GM12873 (cell line): Measurements from ENCODE around the gene TTC31.

ENCODE experiments used
- CTCF ChIP-seq: IDR thresholded peaks from 2 replicates; pipeline ENCODE4 v1.5.1; 2012; ENCODE audit warnings: low read depth, mild to moderate bottlenecking, moderate library complexity, low read length, control low read depth; ENCODE audit not compliant: insufficient read depth; ENCODE audit errors: missing control alignments

Gene TTC31

GRCh38 chr2:74511104-74511989 lies 28.5 kb downstream of the TTC31 start:
- no peak for TF ChIP-seq CTCF

GRCh38 chr2:74512744-74513604 lies 30.1 kb downstream of the TTC31 start:
- no peak for TF ChIP-seq CTCF

- no peak for TF ChIP-seq CTCF
Observed at GRCh38 chr2:74513605-74514367, 30.9 kb downstream of the TTC31 start.

- TF ChIP-seq CTCF = no peak
Observed at GRCh38 chr2:74514368-74515270, 31.7 kb downstream of the TTC31 start, which contains the start of gene TLX2. TSS of gene TLX2 (plus strand) at chr2:74514450. CDS start at chr2:74514807, 357 bp downstream.

- TF ChIP-seq CTCF = no peak
Observed at GRCh38 chr2:74515271-74515980, 32.5 kb downstream of the TTC31 start.

GRCh38 chr2:74515981-74516633 lies 33.2 kb downstream of the TTC31 start:
- TF ChIP-seq CTCF = no peak
